GM19372 (cell line): ENCODE results near the gene ATE1.
"Not testable (repeated sequence)": the region's sequence is repeated elsewhere in the genome, so short reads cannot be mapped to it uniquely, and the experiment has no call there.

Experiments
- ATAC-seq: cut with Tn5 transposase; IDR thresholded peaks from one replicate; pipeline ENCODE4 v1.9.1; 2021; ENCODE audit warnings: mild to moderate bottlenecking, low read depth, moderate library complexity; ENCODE audit not compliant: unreplicated experiment

Gene ATE1

GRCh38 chr10:121930268-121931085 lies 2.6 kb upstream of the ATE1 start:
- not testable (repeated sequence) for ATAC-seq

GRCh38 chr10:121929585-121930267 lies 1.9 kb upstream of the ATE1 start:
- not testable (repeated sequence) for ATAC-seq

- ATAC-seq: peak; percentile 5
Measured at GRCh38 chr10:121928528-121928884, 675 bp upstream of the ATE1 start.

- ATAC-seq: peak; percentile 41
Measured at GRCh38 chr10:121927318-121927840, 452 bp downstream of the ATE1 start.

GRCh38 chr10:121926671-121927317 lies 1.0 kb downstream of the ATE1 start:
- peak; percentile 14 for ATAC-seq

GRCh38 chr10:121926157-121926556 lies 1.7 kb downstream of the ATE1 start:
- no peak for ATAC-seq

- ATAC-seq: no peak
Measured at GRCh38 chr10:121921238-121921931, 6.4 kb downstream of the ATE1 start.

- ATAC-seq: peak; percentile 96
Measured at GRCh38 chr10:121919666-121920065, 8.2 kb downstream of the ATE1 start.

GRCh38 chr10:121918800-121919199 lies 9.0 kb downstream of the ATE1 start:
- ATAC-seq: not testable (repeated sequence)

- no peak for ATAC-seq
Measured at GRCh38 chr10:121914661-121915060, 13.2 kb downstream of the ATE1 start.

- ATAC-seq: no peak
Measured at GRCh38 chr10:121911421-121911697, 16.5 kb downstream of the ATE1 start.

GRCh38 chr10:121910673-121911420 lies 17.0 kb downstream of the ATE1 start:
- ATAC-seq: peak; percentile 75

- no peak for ATAC-seq
Measured at GRCh38 chr10:121904888-121905287, 22.9 kb downstream of the ATE1 start.

- ATAC-seq: peak; percentile 93
Measured at GRCh38 chr10:121900443-121901174, 27.2 kb downstream of the ATE1 start.

- no peak for ATAC-seq
Measured at GRCh38 chr10:121899727-121900126, 28.1 kb downstream of the ATE1 start.

- ATAC-seq: no peak
Measured at GRCh38 chr10:121891103-121891502, 36.7 kb downstream of the ATE1 start.

- no peak for ATAC-seq
Measured at GRCh38 chr10:121889212-121889611, 38.6 kb downstream of the ATE1 start.

GRCh38 chr10:121886997-121887622 lies 40.7 kb downstream of the ATE1 start:
- peak; percentile 64 for ATAC-seq

GRCh38 chr10:121886181-121886580 lies 41.6 kb downstream of the ATE1 start:
- ATAC-seq: no peak
